Measurements from ENCODE around the gene EPM2A. TPM values are rescaled to one million over a fixed set of nuclear protein-coding genes. Genes with fewer than 3 reads are reported as not detected.

Gene EPM2A
- total RNA-seq, 1 donor, result 11.6 TPM

DNA sequence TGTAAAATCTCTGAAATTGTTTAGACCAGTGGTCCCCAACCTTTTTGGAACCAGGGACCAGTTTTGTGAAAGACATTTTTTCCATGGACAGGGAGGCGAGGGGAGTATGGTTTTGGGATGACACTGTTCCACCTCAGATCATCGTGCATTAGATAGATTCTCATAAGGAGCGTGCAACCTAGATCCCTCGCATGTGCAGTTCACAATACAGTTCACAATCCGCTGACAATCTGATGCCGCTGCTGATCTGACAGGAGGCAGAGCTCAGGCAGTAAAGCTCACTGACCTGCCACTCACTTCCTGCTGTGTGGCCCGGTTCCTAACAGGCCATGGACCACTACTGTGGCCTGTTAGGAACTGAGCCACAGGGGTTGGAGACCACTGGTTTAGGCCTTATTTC lies 115.2 kb downstream of the EPM2A start:
- DNase-seq (ENCODE audit: insufficient read length, low spot score, missing footprints), result no peak
- H4K20me1 ChIP-seq (ENCODE audit: insufficient read depth, low read length), result no peaks in the 10 kb centered on the region
- H3K4me2 ChIP-seq (ENCODE audit: insufficient read depth, low read length), result no peak overlapping the region
- H3K27ac ChIP-seq (ENCODE audit: low read depth, low read length), result no peak overlapping the region
- H3K4me1 ChIP-seq (ENCODE audit: insufficient read depth, low read length), result no peaks in the 10 kb centered on the region
- H3K27me3 ChIP-seq (ENCODE audit: insufficient read depth, low read length), result no peaks in the 10 kb centered on the region
- no peaks in the 10 kb centered on the region for H3K9me3 ChIP-seq (ENCODE audit: low read depth, low read length)
- no peaks in the 10 kb centered on the region for H3K36me3 ChIP-seq (ENCODE audit: insufficient read depth, low read length)
- H2AFZ ChIP-seq (ENCODE audit: low read length), result no peak overlapping the region
- H3K79me2 ChIP-seq (ENCODE audit: insufficient read depth, low read length), result no peaks in the 10 kb centered on the region
- TF ChIP-seq, protein P1, sequence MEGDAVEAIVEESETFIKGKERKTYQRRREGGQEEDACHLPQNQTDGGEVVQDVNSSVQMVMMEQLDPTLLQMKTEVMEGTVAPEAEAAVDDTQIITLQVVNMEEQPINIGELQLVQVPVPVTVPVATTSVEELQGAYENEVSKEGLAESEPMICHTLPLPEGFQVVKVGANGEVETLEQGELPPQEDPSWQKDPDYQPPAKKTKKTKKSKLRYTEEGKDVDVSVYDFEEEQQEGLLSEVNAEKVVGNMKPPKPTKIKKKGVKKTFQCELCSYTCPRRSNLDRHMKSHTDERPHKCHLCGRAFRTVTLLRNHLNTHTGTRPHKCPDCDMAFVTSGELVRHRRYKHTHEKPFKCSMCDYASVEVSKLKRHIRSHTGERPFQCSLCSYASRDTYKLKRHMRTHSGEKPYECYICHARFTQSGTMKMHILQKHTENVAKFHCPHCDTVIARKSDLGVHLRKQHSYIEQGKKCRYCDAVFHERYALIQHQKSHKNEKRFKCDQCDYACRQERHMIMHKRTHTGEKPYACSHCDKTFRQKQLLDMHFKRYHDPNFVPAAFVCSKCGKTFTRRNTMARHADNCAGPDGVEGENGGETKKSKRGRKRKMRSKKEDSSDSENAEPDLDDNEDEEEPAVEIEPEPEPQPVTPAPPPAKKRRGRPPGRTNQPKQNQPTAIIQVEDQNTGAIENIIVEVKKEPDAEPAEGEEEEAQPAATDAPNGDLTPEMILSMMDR (IDR thresholded peaks at IDR 0.05; ENCODE audit: extremely low read depth, low read depth, low read length), result no peak
- H3K4me3 ChIP-seq (ENCODE audit: insufficient read depth, low read length), result no peak overlapping the region

DNA sequence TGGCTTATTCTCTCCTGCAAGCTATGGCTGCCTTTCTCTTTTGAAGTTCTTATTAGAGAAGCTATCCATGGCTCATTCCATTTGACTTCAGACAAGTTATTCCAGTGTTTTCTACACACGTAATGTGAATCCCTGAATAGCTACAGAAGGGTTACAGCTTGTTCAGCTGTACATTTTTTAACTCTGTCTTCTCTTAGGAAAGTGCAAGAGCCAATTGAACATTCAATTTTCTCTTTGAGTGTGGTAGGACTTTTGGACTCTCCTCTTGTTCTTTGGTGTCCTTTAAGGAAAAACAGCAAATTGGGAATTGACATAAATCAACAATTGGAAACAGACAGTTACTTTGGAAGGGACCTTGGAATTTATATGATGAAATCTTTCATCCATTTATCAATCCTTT lies 125.8 kb downstream of the EPM2A start:
- Histone ChIP-seq H3K4me1 (ENCODE audit: insufficient read depth, low read length) (no peaks in the 10 kb centered on the region), H4K20me1 (ENCODE audit: insufficient read depth, low read length) (no peaks in the 10 kb centered on the region), H3K27me3 (ENCODE audit: insufficient read depth, low read length) (no peaks in the 10 kb centered on the region), H3K79me2 (ENCODE audit: insufficient read depth, low read length) (no peaks in the 10 kb centered on the region), H3K27ac (ENCODE audit: low read depth, low read length) (no peak overlapping the region), H3K4me2 (ENCODE audit: insufficient read depth, low read length) (no peak overlapping the region), H3K4me3 (ENCODE audit: insufficient read depth, low read length) (no peak overlapping the region), H3K9me3 (ENCODE audit: low read depth, low read length) (no peaks in the 10 kb centered on the region), H3K36me3 (ENCODE audit: insufficient read depth, low read length) (no peaks in the 10 kb centered on the region), H2AFZ (ENCODE audit: low read length) (no peak overlapping the region)
- DNase-seq (ENCODE audit: insufficient read length, low spot score, missing footprints), result no peak
- TF ChIP-seq, protein P1 (IDR thresholded peaks at IDR 0.05; ENCODE audit: extremely low read depth, low read depth, low read length), result no peak

DNA sequence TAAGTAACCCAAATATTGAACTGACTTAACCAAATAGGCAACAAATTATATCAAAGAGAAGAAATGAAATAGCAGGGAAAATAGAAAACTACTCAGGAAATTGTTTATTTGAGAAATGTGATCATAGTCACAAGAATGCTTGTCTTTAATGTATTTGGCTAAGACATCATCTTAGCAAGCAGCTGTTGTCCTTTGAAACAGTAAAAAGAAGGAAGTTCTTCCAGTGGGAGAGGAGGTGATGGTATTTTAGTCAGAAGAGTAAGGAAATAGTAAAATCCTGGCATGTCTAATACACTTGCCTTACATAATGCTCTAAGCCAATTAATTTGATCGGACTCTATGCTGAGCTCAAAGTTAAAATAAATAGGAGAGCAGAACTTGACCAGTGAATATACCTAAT lies 126.5 kb downstream of the EPM2A start:
- no peak overlapping the region for H3K4me2 ChIP-seq (ENCODE audit: insufficient read depth, low read length)
- no peaks in the 10 kb centered on the region for H3K9me3 ChIP-seq (ENCODE audit: low read depth, low read length)
- H2AFZ ChIP-seq (ENCODE audit: low read length), result no peak overlapping the region
- no peak for DNase-seq (ENCODE audit: insufficient read length, low spot score, missing footprints)
- TF ChIP-seq, protein P1 (IDR thresholded peaks at IDR 0.05; ENCODE audit: extremely low read depth, low read depth, low read length), result no peak
- H4K20me1 ChIP-seq (ENCODE audit: insufficient read depth, low read length), result no peaks in the 10 kb centered on the region
- H3K36me3 ChIP-seq (ENCODE audit: insufficient read depth, low read length), result no peaks in the 10 kb centered on the region
- H3K4me1 ChIP-seq (ENCODE audit: insufficient read depth, low read length), result no peaks in the 10 kb centered on the region
- no peak overlapping the region for H3K27ac ChIP-seq (ENCODE audit: low read depth, low read length)
- H3K27me3 ChIP-seq (ENCODE audit: insufficient read depth, low read length), result no peaks in the 10 kb centered on the region
- no peaks in the 10 kb centered on the region for H3K79me2 ChIP-seq (ENCODE audit: insufficient read depth, low read length)
- no peak overlapping the region for H3K4me3 ChIP-seq (ENCODE audit: insufficient read depth, low read length)

DNA sequence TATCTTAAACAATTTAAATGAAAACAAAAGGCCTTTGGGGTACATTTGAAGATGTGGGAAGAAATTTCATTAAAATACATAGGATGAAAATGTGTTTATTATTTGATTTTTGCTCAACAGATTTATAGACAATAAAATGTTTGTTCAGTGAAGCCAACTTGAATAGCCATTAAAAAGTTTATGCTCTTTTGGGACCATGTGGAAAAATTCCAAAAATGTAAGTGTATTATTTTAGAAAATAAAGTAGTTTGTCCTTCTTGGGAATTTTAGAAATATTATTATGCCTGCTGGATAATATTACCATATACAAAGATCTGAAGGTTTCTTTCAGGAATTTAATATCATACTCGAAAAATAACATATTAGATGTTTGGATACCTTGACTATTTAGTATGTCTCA lies 131.3 kb downstream of the EPM2A start:
- no peaks in the 10 kb centered on the region for H4K20me1 ChIP-seq (ENCODE audit: insufficient read depth, low read length)
- no peaks in the 10 kb centered on the region for H3K79me2 ChIP-seq (ENCODE audit: insufficient read depth, low read length)
- no peak for DNase-seq (ENCODE audit: insufficient read length, low spot score, missing footprints)
- TF ChIP-seq, protein P1 (IDR thresholded peaks at IDR 0.05; ENCODE audit: extremely low read depth, low read depth, low read length), result no peak
- no peak overlapping the region for H3K4me2 ChIP-seq (ENCODE audit: insufficient read depth, low read length)
- H3K9me3 ChIP-seq (ENCODE audit: low read depth, low read length), result no peaks in the 10 kb centered on the region
- H3K27me3 ChIP-seq (ENCODE audit: insufficient read depth, low read length), result no peaks in the 10 kb centered on the region
- H3K4me1 ChIP-seq (ENCODE audit: insufficient read depth, low read length), result no peaks in the 10 kb centered on the region
- no peak overlapping the region for H2AFZ ChIP-seq (ENCODE audit: low read length)
- no peak overlapping the region for H3K27ac ChIP-seq (ENCODE audit: low read depth, low read length)
- H3K36me3 ChIP-seq (ENCODE audit: insufficient read depth, low read length), result no peaks in the 10 kb centered on the region
- H3K4me3 ChIP-seq (ENCODE audit: insufficient read depth, low read length), result no peak overlapping the region

All from osteoblast (primary cell).